HepG2 (cell line): ENCODE results near the gene RNU6-1. TPM values are rescaled to one million over a fixed set of nuclear protein-coding genes. Genes with fewer than 3 reads are reported as not detected.

Experiments used
- AHR ChIP-seq: IDR thresholded peaks from 2 replicates; pipeline ENCODE4 v1.6.1; 2018; ENCODE audit warnings: missing genetic modification reagents, missing compliant biosample characterization
- EP300 ChIP-seq, 3 experiments: sonication (generic) in 1 of 3; formaldehyde crosslinking in 1 of 3; IDR thresholded peaks; 2 replicates each; pipeline versions ENCODE4 v1.5.1 to v1.6.1; 2011 to 2020; ENCODE audit warnings: low read depth in 2 of 3, low read length in 2 of 3, borderline replicate concordance in 1 of 3, improper control_type of control experiment in 1 of 3, mild to moderate bottlenecking in 1 of 3, missing genetic modification reagents in 1 of 3, moderate library complexity in 1 of 3
- ETV6 ChIP-seq: sonication (generic); formaldehyde crosslinking; conservative IDR thresholded peaks from 2 replicates; pipeline ENCODE4 v1.4.0; 2020; ENCODE audit warnings: missing genetic modification reagents
- KAT8 ChIP-seq: IDR thresholded peaks from 2 replicates; pipeline ENCODE4 v1.6.1; 2016; ENCODE audit warnings: missing genetic modification reagents, missing compliant biosample characterization
- KDM3A ChIP-seq: IDR thresholded peaks from 2 replicates; pipeline ENCODE4 v1.6.1; 2018; ENCODE audit warnings: low read depth, missing compliant biosample characterization
- MLX ChIP-seq: IDR thresholded peaks from 2 replicates; pipeline ENCODE4 v1.6.1; 2016
- RARA ChIP-seq: IDR thresholded peaks from 2 replicates; pipeline ENCODE4 v1.6.1; 2016; ENCODE audit warnings: missing genetic modification reagents, missing compliant biosample characterization
- STAG1 ChIP-seq: sonication (generic); formaldehyde crosslinking; IDR thresholded peaks from 2 replicates; pipeline ENCODE4 v1.4.0; 2020; ENCODE audit warnings: missing genetic modification reagents
- SUZ12 ChIP-seq: fragments of 150-350 bp; IDR thresholded peaks from 2 replicates; pipeline ENCODE4 v1.6.1; 2014; ENCODE audit warnings: low read depth, low read length
- YEATS2 ChIP-seq: sonication (generic); formaldehyde crosslinking; IDR thresholded peaks from 2 replicates; pipeline ENCODE4 v1.4.0; 2020; ENCODE audit warnings: missing genetic modification reagents, borderline replicate concordance
- ZBTB38 ChIP-seq: sonication (generic); formaldehyde crosslinking; IDR thresholded peaks from 2 replicates; pipeline ENCODE4 v1.5.1; 2020; ENCODE audit warnings: mild to moderate bottlenecking, missing genetic modification reagents
- ZFP91 ChIP-seq: sonication (generic); formaldehyde crosslinking; IDR thresholded peaks from 2 replicates; pipeline ENCODE4 v1.9.0; 2022; ENCODE audit warnings: missing genetic modification reagents, mild to moderate bottlenecking, borderline replicate concordance
- ZNF451 ChIP-seq: sonication (generic); formaldehyde crosslinking; IDR thresholded peaks from 2 replicates; pipeline ENCODE4 v1.5.0; 2020; ENCODE audit warnings: mild to moderate bottlenecking, missing genetic modification reagents
- ZNF564 ChIP-seq: sonication (generic); formaldehyde crosslinking; IDR thresholded peaks from 2 replicates; pipeline ENCODE4 v1.8.1; 2023; ENCODE audit warnings: mild to moderate bottlenecking, missing genetic modification reagents
- ZNF687 ChIP-seq: sonication (generic); formaldehyde crosslinking; IDR thresholded peaks from 2 replicates; pipeline ENCODE4 v1.5.1; 2020; ENCODE audit warnings: mild to moderate bottlenecking, missing genetic modification reagents, moderate library complexity
- ZNF746 ChIP-seq: sonication (generic); formaldehyde crosslinking; IDR thresholded peaks from 2 replicates; pipeline ENCODE4 v1.8.0; 2022; ENCODE audit warnings: mild to moderate bottlenecking, missing genetic modification reagents
- ZSCAN30 ChIP-seq: sonication (generic); formaldehyde crosslinking; IDR thresholded peaks from 2 replicates; pipeline ENCODE4 v1.5.0; 2020; ENCODE audit warnings: mild to moderate bottlenecking, missing genetic modification reagents
- polyA plus RNA-seq, 8 experiments: library from polyadenylated mRNA; depleted of rRNA in 3 of 8; stranded (reverse) in 7 of 8; unstranded in 1 of 8; fragments of >200 nt; fragmentation: Illumina TruSeq in 4 of 8; extraction: Trizol in 4 of 8; gene quantifications; 2 replicates each; pipeline versions ENCODE4 v1.2.1 to v1.2.3, GENCODE V29; 2011 to 2016; ENCODE audit warnings: low read depth in 4 of 8, missing spikeins in 1 of 8, mixed read lengths in 1 of 8; ENCODE audit not compliant: insufficient read depth in 1 of 8
- total RNA-seq, 5 experiments: library from RNA; depleted of rRNA; stranded (reverse); fragments of >200 nt; fragmentation: Illumina TruSeq; extraction: Trizol; gene quantifications; 2 replicates each; pipeline ENCODE4 v1.2.3, GENCODE V29; 2016; ENCODE audit warnings: low read depth in 1 of 5

RNU6-1 gene
- total and polyA plus RNA-seq, 2 of the 13 experiments (the other 11 are each of a cell fraction or from before 2014, with no cell fraction given), result under 0.01 TPM; not detected in 1

GRCh38 chr15:67838789-67839332, 984 bp downstream of the RNU6-1 start (continued):
- TF ChIP-seq EP300 (IDR thresholded peaks at IDR 0.05; ENCODE audit: low read depth in 2 of 2, low read length in 2 of 2), result no peak
- TF ChIP-seq EP300 (CRISPR knock-in tag; IDR thresholded peaks at IDR 0.05; ENCODE audit: borderline replicate concordance), result no peak
- peak; percentile 96 for TF ChIP-seq ZNF687 (CRISPR knock-in tag)
- TF ChIP-seq RARA (CRISPR knock-in tag), result peak; percentile 37; the same call in 1 of the 2 replicates
- TF ChIP-seq KDM3A (CRISPR knock-in tag), result peak; percentile 56; the same call in 1 of the 2 replicates
- 0 out of 2 replicates have a peak, but pooled peaks have one; percentile 25 for TF ChIP-seq MLX (CRISPR knock-in tag)
- peak; percentile 31 for TF ChIP-seq STAG1
- peak; percentile 62; the same call in 1 of the 2 replicates for TF ChIP-seq ZNF451 (CRISPR knock-in tag)
- TF ChIP-seq ETV6, result no peak
- no peak for TF ChIP-seq SUZ12
- TF ChIP-seq YEATS2 (CRISPR knock-in tag), result 0 out of 2 replicates have a peak, but pooled peaks have one; percentile 19
- TF ChIP-seq KAT8 (CRISPR knock-in tag), result peak; percentile 32; the same call in 1 of the 2 replicates
- TF ChIP-seq ZFP91, result peak; percentile 39; the same call in 1 of the 2 replicates
- TF ChIP-seq ZNF746 (CRISPR knock-in tag), result no peak; the same call in 1 of the 2 replicates
- TF ChIP-seq ZSCAN30 (CRISPR knock-in tag), result no peak
- peak; percentile 70; the same call in 1 of the 2 replicates for TF ChIP-seq ZBTB38
- TF ChIP-seq ZNF564 (CRISPR knock-in tag), result 0 out of 2 replicates have a peak, but pooled peaks have one; percentile 20
- 0 out of 2 replicates have a peak, but pooled peaks have one; percentile 34 for TF ChIP-seq AHR (CRISPR knock-in tag)
